Peyer's patch (tissue), 4 donors: Measurements from ENCODE around the gene ADAMTS1.

Experiments used
- POLR2A ChIP-seq, 2 donors: fragments of 450-650 bp; IDR thresholded peaks; one replicate each; pipeline ENCODE4 v1.5.1; 2017; ENCODE audit warnings: antibody characterized with exemption in 2 of 2, mild to moderate bottlenecking in 2 of 2, moderate library complexity in 2 of 2
- TF ChIP-seq, protein P1 (sequence below), 6 experiments: fragments of 450-650 bp in 4 of 6; fragments of 200-600 bp in 2 of 6; sonication (generic) in 1 of 6; IDR thresholded peaks; one replicate each; pipeline ENCODE4 v1.5.1; 2017 to 2019; ENCODE audit warnings: antibody characterized with exemption in 6 of 6, mild to moderate bottlenecking in 3 of 6, moderate library complexity in 1 of 6

DNA sequence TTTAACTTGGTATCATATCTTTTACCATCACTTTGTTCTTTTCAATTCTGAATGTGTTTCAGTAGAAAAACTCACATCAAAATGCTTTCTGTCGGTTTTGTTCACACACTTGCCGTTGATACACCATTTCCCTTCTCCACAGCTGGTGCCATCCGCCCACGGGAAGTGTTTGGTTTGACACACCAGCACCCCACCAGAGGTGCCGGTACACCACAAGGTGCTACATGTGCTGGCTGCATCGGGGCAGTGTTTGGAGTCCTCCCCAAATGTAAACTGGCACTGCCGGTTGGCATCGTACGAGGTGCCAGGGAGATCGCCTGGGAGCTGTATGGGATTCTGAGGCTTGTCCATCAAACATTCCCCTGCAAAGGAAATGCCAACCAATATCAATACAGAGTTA is 5.0 kb downstream of the ADAMTS1 start:
- TF ChIP-seq, protein P1, sequence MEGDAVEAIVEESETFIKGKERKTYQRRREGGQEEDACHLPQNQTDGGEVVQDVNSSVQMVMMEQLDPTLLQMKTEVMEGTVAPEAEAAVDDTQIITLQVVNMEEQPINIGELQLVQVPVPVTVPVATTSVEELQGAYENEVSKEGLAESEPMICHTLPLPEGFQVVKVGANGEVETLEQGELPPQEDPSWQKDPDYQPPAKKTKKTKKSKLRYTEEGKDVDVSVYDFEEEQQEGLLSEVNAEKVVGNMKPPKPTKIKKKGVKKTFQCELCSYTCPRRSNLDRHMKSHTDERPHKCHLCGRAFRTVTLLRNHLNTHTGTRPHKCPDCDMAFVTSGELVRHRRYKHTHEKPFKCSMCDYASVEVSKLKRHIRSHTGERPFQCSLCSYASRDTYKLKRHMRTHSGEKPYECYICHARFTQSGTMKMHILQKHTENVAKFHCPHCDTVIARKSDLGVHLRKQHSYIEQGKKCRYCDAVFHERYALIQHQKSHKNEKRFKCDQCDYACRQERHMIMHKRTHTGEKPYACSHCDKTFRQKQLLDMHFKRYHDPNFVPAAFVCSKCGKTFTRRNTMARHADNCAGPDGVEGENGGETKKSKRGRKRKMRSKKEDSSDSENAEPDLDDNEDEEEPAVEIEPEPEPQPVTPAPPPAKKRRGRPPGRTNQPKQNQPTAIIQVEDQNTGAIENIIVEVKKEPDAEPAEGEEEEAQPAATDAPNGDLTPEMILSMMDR (IDR thresholded peaks at IDR 0.05), result no peak
- TF ChIP-seq POLR2A (IDR thresholded peaks at IDR 0.05), result no peak
